LNCAP (cell line): Measurements from ENCODE around the gene POLR1C.

Experiments used
- TF ChIP-seq, protein P1 (sequence below): fragments of 450-650 bp; IDR thresholded peaks from 2 replicates; pipeline ENCODE4 v1.5.1; 2017; ENCODE audit warnings: mild to moderate bottlenecking

POLR1C gene, protein sequence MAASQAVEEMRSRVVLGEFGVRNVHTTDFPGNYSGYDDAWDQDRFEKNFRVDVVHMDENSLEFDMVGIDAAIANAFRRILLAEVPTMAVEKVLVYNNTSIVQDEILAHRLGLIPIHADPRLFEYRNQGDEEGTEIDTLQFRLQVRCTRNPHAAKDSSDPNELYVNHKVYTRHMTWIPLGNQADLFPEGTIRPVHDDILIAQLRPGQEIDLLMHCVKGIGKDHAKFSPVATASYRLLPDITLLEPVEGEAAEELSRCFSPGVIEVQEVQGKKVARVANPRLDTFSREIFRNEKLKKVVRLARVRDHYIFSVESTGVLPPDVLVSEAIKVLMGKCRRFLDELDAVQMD

DNA sequence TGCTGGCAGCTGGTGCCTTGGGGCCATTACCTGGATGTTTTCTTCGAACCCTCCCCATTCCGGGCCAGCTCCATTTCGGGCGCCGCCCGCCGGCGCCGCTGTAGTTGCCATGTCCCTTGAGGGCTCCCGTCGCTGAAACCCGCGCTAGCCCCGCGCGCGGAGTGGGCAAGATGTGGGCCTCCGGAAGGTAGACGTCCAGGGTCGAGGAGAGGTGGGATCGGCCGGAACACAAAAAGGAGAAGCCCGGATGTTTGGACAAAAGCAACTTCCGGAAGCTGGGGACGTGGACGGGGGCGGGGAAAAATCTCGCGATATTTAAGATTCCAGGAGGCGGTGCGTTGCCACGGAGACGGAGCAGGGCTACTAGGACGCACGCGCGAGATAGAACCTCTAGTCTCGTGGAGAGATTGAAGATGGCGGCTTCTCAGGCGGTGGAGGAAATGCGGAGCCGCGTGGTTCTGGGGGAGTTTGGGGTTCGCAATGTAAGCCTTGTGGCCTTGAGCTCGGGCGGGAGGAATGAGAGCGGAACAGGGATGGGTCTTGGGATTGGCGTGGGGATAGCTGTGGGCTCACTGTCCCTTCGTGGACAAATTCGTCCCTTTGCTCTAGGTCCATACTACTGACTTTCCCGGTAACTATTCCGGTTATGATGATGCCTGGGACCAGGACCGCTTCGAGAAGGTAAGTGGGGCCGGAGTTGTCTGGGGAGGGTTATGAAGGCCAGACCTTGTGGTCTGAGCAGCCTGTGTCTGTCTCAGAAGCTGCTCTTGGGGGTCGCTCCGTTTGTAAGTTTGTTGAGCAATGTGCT lies at the start of gene POLR1C, which contains the start of gene YIPF3:
POLR1C (plus strand) TSS at position 393 of the 808 bp plus-strand sequence; CDS start at position 414, 21 bp downstream.
YIPF3 (minus strand) TSS at position 230 of the 808 bp plus-strand sequence; CDS start at position 111, 119 bp downstream.
- TF ChIP-seq, protein P1, sequence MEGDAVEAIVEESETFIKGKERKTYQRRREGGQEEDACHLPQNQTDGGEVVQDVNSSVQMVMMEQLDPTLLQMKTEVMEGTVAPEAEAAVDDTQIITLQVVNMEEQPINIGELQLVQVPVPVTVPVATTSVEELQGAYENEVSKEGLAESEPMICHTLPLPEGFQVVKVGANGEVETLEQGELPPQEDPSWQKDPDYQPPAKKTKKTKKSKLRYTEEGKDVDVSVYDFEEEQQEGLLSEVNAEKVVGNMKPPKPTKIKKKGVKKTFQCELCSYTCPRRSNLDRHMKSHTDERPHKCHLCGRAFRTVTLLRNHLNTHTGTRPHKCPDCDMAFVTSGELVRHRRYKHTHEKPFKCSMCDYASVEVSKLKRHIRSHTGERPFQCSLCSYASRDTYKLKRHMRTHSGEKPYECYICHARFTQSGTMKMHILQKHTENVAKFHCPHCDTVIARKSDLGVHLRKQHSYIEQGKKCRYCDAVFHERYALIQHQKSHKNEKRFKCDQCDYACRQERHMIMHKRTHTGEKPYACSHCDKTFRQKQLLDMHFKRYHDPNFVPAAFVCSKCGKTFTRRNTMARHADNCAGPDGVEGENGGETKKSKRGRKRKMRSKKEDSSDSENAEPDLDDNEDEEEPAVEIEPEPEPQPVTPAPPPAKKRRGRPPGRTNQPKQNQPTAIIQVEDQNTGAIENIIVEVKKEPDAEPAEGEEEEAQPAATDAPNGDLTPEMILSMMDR: no peak

DNA sequence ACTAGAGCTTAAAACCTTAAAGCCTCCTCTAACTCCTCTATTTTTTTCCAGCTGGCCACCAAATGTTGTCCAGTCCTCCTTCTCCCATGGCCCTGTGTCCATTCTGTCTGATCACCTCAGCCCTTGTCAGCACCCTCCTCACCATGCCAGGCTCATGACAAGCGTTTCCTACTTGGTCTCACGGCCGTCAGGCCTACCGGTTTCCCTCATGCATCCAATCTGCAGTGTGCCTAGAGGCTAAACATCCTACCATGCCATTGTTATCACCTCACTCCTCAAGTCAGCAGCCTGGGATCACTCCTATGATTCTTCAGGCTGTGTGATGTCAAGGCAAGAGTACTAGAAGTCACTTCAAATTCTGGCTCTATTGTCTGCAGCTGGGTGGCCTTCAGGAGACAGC lies 49.1 kb upstream of the POLR1C start:
- TF ChIP-seq, protein P1: no peak

DNA sequence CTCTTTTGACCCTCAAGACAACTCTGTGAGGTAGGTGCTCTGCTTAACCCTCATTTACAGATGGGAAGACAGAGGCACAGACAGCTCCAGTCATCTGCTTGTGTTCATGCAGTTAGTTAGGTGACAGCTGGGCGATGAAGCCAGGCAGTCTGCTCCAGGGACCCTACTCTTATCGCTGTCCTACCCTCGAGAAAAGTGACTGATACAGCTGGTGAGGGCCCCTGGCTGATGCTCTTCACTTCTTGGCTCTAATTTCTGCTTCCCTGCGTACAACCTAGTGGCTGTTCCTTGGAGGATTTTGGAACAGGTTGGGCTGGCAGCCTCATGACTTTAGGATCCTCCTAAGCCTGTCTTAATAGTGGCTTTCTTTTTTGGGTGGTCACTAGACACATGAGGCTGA lies 48.6 kb upstream of the POLR1C start:
- TF ChIP-seq, protein P1: no peak

DNA sequence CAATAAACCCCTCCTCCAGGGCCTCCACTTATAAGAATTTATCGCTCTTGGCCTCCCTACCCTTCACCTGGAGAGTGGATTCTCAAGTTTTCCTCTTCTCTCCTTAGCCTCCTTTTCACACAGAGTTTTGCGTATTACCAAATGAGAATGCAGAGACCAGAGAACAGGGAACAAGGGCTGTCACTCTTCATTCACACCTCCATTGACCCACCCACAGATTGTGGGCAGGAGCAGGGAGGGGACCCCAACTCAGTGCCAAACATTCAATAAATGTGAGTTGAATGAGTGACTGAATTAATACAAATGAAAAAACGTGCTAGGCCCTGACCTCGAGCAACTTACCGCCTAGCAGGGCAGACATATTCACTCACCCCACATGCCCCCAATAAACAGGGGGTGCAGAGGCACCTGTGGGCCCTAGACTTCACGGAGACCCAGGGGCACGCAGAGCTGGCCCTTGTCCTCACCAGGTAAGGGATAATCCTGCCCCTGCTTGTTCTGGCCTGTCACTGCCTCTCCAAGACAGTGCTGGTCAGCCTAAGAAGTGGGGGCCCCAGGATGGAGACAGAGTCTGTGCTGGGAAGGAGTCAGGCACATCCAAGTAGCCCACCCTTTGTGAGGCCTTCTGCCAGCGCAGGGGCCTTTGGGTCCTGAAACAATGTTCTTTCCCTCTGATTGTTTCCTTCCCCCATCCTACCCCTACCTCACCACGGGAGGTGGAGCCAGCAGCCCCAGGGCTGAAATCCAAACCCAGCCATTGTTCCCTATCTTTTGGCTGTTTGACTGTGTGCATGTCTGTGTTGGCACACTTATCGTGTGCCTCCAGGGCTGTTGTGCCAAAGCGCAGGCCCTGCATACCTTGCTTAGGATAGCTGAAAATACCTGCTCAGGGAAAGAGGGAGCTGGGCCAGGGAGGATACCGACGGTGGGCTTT lies 47.9 kb upstream of the POLR1C start:
- TF ChIP-seq, protein P1: no peak

DNA sequence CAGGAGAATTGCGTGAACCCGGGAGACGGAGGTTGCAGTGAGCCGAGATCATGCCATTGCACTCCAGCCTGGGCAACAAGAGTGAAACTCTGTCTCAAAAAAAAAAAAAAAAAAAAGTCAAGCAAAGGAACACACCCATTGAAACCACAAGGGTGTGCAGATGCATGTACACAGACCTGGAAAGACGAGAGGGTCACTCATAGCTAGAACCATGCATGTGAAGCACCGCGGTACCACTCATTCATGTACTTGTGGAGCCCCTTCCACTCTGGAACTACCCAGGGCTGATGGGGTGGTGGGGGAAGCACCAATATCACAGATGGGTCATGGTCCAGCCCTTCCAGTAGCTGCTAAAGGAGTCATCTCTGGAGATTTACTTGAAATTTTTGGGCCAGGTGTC lies 46.9 kb upstream of the POLR1C start:
- TF ChIP-seq, protein P1: no peak

DNA sequence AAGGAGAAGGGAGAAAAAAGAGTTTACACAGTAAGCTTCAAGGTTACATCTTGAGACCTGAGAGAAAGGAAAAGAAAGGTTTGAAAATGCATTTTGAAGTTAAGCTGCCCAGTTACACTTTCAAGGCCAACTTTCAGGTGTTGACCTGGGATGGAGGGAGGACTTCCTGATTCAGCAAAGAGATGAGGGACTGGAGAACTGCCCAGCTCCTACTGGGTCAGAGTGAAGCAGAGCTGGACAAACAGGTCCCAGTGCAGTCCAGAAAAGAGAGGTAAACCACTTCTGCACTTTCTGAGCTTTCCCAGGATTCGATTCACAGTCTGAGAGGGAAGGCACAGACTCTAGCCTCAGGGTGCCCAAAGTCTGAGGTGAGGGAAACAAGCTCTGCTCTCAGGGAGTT lies 45.5 kb upstream of the POLR1C start:
- TF ChIP-seq, protein P1: no peak

DNA sequence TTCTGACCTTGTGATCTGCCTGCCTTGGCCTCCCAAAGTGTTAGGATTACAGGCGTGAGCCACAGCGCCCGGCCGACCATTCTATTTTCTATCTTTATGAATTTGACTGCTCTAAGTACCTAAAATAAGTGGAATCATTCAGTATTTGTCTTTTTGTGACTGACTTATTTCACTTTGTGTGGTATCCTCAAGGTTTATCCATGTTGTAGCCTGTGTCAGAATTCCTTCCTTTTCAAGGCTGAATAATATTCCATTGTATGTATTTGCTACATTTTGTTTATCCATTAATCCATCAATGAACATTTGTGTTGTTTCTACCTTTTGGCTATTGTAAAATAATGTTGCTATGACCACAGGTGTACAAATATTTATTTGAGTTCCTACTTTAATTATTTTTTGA lies 44.4 kb upstream of the POLR1C start:
- TF ChIP-seq, protein P1: no peak
